NCI-H1092 treated with DMSO at 0.1 percent for 48 hours (cell line): ENCODE measurements around the gene PGA5.
"Not testable (repeated sequence)": the region's sequence is repeated elsewhere in the genome, so short reads cannot be mapped to it uniquely, and the experiment has no call there.

Source experiments
- DNase-seq: peaks from one replicate; lab custom pipeline; 2025; lab: John Stamatoyannopoulos, UW

PGA5 gene

DNA sequence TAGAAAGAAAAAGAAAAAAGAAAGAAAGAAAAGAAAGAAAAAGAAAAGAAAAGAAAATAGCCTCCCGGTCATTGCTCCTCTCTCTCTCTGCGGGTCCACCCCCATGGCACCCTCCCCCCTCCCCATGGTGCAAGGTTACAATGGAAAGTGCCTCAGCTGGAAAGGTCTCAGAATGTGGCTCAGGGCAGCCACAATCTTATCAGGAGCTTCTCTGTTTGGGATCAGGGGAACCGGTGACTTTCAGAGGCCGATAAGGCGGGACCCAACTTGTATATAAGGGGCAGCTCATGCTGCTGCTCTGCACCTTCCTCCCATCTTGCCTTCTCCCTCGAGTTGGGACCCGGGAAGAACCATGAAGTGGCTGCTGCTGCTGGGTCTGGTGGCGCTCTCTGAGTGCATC, at the start of gene PGA5:
TSS of gene PGA5 (plus strand) at position 301 of the 400 bp plus-strand sequence. CDS start at position 353, 52 bp downstream.
- not testable (repeated sequence) for DNase-seq

DNA sequence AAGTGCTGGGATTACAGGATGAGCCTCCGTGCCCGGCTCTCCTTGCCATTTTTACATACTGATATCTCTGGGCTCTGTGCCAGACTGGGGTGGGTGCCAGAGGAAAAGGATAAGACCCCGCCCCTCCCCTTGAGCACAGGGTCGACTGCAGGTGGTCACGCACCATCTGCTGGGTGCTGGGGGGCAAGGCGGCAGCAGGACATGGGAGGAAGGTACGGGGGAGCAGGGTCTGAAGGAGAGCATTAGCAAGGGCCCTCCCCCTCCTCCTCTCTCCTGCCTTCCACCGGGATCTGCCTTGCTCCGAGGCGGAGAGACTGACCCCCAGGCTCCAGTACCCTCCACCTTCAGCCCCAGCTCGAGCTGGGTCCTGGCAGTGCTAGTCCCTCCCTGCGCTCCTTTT, 47.4 kb upstream of the PGA5 start:
- peak; percentile 82 for DNase-seq

DNA sequence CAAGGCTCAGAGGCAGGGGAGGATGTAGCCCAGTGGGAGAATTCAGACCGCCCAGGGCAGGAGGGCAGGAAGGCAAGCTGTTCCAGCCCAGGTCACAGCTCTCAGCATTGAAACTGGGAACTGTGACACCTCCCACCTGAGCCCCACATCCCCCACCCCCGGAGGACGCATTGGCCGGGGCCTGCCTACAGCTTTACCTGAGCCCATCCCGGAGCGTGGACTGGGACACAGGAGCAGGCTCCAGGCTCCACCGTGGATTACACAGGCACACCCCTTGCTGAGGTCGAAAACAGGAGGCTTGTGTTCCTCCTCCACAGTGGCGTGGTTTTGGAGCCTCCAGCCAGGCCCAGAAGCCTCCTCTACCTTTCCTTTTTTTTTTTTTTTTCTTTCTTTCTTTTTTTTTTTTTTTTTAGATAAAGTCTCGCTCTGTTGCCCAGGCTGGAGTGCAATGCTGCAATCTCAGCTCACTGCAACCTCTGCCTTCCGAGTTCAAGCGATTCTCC, 46.8 kb upstream of the PGA5 start:
- no peak for DNase-seq

DNA sequence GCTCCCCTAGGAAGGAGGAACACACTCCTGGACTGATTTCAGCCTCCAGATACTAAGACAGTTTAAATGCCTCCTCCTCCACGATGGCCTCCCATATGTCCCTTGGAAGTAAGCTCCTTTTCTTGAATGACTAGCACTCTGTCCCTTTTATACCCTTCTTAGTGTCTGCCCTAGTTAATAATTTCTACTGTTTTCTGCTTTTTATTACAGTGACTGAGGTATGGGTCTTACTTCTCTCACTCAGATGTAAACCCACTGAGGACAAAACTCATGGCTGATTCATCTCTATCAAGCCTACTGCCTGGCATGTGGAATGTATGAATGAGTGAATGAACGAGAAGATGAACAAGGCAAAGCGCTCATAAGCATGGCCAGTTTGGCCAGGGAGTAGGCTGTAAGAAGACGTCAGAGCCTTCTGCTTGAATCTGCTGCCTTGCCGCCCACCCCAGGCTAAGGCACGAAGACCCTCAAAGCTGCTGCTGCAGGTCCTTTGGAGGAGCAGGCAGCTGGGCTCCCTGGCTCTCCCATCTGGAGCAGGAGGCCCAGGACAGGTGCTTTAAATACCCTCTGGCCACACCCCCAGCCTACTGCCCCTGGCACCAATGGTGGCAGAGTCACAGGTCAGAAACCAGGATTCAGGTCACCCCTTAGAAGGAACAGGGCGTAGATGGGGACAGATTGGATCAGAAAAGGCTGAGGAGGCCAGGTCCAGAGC, 45.8 kb upstream of the PGA5 start:
- no peak for DNase-seq

DNA sequence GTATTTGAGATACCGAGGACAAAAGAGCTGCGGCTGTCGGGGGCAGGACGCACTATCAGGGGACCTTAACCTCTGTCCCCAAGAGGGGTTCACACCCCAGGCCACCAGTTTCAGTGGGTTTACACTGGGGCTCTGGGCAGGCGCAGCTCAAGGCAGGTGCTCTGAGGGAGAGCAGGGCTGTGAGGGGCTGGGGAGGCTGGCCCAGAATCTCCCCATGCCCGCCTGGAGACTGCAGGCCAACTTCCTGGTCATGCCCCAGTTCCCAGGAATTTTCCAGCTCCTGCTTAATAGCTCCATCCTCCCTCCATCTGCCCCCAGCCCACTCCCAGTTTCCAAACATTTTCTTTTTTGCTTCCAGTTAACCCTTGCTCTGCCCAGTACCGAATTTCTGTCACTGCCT, 45.3 kb upstream of the PGA5 start:
- no peak for DNase-seq

DNA sequence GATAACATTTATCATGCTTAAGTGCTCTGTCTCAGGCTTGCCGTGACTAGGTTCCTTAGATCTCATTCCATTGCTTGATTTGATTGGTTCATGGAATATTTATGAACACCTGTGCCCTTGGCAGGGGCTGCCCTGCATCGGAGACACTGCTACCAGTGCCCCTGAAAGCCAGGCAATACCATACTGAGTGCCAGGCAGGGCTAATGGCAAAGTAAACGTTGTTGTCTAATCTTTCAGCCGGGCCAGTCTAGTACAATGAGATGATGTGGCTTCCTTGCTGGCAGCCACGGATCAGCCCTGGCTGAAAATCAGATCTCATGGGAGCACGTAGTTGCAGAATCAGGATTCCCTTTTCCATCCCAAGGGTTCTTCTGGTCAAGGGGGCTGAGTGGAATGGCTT, 42.6 kb upstream of the PGA5 start:
- DNase-seq: peak; percentile 19

DNA sequence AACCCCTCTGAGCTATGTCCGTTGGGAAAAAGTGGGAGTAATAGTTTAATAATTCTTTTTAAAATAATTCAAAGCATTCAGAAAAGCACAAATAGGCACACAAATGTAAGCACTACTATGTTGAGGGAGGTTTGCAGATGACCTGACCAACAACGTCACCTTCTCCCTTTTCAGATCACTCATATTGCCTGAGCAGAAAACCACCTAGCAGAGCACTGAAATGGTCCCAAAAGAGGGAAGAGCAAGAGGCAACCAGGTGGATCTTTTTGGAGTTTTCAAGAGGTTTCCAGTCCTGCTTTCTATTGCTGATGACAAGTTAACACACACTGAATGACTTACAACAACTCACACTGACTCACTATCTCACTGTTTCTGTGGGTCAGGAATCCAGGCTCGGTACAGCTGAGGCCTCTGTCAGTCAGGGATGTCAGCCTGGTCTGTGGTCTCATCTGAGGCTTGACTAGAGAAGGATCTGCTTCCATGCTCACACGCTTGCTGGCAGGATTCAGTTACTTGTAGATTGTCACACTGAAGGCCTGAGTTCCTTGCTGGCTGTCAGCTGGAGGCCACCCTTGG, 41.9 kb upstream of the PGA5 start:
- no peak for DNase-seq

DNA sequence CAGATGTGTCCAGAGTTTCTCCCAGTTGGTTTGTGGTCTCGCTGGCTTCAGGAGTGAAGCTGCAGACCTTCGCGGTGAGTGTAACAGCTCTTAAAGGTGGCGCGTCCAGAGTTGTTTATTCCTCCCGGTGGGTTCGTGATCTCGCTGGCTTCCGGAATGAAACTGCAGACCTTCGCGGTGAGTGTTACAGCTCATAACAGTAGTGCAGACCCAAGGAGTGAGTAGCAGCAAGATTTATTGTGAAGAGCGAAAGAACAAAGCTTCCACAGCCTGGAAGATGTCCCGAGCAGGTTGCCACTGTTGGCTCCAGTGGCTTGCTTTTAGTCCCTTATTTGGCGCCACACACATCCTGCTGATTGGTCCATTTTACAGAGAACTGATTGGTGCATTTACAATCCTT, 39.5 kb upstream of the PGA5 start:
- DNase-seq: no peak

DNA sequence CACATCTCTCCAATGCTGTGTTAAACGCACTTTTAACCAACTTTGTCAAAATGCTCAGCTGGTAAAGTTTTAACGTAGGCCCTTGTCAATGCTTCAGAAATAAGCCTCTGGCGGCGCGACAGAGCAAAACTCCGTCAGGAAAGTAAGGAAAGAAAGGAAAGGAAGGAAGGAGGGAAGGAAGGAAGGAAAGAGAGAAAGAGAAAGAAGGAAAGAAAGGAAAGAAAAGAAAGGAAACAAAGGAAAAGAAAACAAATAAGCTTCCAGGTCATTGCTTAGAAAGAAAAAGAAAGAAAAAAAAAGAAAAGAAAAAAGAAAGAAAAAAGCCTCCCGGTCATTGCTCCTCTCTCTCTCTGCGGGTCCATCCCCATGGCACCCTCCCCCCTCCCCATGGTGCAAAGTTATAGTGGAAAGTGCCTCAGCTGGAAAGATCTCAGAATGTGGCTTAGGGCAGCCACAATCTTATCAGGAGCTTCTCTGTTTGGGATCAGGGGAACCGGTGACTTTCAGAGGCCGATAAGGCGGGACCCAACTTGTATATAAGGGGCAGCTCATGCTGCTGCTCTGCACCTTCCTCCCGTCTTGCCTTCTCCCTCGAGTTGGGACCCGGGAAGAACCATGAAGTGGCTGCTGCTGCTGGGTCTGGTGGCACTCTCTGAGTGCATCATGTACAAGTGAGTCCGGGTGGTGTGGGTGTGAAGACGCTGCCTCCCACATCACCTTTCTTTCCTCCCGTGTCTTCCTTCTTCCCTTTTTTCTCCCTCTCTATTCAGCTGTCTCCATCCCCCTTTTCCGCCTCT, 37.8 kb upstream of the PGA5 start, which contains the start of gene PGA3:
TSS of gene PGA3 (plus strand) at position 566 of the 797 bp plus-strand sequence. CDS start at position 616, 50 bp downstream.
- DNase-seq: not testable (repeated sequence)

DNA sequence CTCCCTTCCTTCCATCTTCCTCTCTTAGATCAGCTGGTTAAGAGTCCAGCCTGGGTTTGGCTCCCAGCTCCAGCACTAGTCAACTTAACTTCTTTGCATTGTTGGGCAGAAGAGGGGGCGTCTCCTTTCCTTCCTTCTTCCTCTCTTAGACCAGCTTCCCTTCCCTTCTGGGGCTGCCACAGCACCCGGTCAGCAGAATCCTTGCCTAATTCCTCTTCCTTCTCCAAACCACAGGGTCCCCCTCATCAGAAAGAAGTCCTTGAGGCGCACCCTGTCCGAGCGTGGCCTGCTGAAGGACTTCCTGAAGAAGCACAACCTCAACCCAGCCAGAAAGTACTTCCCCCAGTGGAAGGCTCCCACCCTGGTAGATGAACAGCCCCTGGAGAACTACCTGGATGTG, 37.1 kb upstream of the PGA5 start:
- not testable (repeated sequence) for DNase-seq

DNA sequence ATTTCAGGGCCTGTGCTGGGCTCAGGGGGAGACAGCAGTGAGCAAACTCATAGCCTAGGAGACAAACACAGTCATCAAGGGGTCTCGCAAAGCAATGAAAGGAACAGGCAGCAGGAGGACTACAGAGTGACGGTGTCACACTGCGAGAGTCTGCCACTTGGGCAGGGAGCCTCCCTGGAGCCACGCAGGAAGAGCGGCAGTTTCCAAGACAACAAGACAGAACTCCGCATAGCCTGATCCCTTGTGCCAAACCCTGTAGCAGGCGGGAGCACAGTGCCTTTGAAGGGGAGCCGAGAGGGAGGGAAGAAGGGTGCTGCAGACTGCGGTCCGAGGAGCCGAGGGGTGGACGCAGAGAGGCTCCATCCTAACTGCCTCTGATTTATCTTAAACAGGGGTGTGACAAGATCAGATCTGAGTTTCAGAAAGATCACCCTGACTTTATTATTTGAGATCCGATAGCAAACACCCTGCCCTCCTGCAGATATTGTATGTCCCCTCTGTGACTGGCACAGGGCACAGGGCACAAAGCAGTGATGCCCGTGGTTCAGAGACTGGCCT, 36.4 kb upstream of the PGA5 start:
- DNase-seq: not testable (repeated sequence)

DNA sequence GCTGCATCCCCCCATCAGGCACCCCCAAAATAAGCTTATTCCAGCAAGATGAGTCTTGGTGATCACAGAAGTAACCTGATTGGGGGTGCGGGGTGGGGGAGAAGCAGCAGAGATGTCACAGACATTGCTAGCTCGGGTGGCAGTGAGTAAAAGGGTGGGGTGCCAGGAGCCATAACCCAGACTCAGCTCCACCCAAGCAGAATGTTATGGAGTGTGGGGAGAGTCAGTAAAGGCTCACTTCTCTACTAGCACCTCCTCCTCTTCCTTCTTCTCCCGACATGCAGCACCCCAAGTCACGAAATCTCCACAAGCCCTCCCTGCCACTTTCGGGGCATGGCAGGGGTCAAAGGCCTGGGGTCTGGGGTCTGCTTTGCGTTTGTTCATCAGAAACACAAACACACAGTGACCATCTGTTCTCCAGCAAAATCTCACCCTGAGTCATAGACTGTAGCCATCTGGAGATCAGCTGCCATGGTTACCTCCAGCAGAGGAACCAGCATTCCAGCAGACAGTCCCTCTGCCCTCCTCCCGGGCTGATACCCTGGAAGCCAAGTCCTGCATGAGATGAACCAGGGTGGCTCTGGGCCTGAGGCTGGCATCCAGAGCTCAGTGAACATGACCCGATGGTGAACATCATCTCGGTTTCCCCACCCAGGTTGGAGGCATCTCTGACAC, 33.2 kb upstream of the PGA5 start:
- not testable (repeated sequence) for DNase-seq

DNA sequence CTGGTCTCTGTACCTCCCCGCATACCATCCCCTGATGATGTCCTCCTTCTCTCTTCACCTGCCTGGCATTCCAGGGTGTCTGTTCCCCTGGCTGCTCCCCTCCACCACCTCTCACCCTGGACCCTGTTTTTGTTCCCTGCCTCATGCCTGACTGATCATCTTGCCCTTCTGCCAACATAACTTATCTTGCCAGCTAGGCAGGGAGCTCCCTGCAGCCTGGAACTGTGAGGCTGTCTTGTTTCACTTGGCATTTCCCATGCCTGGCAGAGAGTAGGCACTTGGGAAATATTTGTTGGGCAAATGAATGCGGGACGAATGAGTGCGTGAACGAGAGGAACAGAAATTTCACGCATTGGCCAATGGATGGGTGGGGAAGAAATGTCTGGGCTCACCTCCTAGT, 30.3 kb upstream of the PGA5 start:
- DNase-seq: not testable (repeated sequence)

DNA sequence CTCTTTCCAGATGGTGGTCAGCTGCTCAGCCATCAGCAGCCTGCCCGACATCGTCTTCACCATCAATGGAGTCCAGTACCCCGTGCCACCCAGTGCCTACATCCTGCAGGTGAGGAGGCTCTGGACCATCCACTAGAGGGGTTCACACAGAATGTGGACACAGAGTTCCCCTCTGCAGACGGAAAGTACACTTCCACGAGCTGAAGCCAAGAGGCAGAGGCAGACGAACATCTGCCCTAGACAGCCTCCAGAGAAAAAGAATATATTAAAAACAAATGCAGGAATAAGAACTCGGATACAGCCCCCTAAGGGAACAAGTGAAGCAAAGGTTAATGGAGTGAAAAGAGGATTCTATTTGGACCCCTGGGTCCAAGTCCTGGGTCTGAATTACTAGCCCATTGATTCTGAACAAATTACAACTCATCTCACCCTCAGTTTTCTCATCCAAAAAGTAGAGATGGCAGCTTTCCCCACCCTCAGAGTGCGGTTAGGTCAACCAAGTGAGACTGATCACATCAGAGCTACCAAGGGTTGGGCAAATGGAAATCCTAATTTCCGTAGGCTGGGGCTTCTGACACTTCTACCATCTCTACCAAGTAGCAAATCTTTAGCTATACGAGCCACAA, 29.5 kb upstream of the PGA5 start:
- DNase-seq: not testable (repeated sequence)

DNA sequence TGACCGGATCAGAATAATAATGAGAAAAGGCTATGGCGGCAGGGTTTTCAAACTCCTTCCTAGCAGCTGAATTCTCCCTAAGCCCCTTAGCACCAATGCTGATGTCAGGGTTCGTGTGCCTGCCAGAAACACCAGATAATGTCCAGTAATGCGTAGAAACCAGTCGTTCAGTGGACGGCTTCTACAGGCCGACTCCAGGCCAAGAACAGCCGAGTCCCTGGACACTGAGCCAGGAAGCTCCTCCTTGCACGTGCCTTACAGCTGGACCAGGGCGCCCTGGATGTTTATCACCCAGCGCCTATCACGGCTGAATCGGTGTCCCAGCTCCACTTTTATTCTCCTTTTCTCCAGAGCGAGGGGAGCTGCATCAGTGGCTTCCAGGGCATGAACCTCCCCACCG, 28.8 kb upstream of the PGA5 start:
- DNase-seq: not testable (repeated sequence)

DNA sequence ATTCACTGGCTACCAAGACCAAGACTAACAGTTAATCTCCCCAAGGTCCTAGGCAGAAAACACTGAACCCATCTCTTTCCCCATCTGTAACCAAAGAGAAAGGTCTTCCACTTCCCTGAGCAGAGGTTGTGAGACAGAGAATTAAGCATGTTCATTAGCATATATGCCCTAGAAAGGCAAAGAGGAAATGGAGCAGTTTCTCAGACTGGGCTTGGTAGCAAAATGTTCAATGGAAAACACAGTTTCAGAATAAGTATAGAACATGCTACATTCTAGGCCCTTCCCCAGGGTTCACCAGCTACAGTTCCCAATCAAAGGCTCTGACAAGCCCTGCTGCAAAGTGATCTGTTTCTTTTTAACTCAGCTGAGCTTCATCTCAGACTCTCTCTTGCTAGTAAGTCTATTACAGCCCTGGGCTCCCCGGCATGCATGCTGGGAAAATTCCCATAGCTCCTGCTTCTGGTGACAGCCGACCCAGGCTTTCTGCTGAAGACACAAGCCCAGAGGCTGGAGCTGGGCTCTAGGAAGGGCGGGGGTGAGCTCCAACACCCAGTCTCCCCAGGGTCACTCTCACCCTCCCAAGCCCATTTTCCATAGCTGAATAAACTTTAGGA, 27.2 kb upstream of the PGA5 start:
- DNase-seq: not testable (repeated sequence)

DNA sequence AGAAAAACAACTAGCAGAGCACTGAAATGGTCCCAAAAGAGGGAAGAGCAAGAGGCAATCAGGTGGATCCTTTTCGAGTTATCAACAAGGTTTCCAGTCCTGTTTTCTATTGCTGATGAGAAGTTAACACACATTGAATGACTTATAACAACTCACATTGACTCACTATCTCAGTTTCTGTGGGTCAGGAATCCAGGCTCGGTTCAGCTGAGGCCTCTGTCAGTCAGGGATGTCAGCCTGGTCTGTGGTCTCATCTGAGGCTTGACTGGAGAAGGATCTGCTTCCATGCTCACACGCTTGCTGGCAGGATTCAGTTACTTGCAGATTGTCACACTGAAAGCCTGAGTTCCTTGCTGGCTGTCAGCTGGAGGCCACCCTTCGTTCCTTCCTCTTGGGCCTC, 22.7 kb upstream of the PGA5 start:
- not testable (repeated sequence) for DNase-seq

DNA sequence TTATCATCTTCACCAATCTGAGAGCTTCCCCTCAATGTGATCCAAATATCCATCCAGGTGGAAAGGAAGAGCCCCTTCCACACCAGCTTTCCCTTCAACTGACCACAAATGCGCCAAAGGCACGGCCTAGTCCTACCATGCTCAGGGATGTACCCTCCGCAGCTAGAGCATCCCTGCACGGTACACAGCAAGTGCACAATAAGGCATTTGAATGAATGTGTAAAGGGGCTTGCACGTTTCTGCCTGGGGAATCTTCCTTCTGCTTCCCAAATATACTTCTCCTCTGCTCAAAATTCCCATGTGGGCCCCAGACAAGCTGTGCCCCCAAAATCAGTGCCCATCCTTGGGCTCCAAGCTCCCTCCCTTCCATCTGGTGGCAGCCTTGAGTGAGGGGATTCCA, 22.0 kb upstream of the PGA5 start:
- not testable (repeated sequence) for DNase-seq

DNA sequence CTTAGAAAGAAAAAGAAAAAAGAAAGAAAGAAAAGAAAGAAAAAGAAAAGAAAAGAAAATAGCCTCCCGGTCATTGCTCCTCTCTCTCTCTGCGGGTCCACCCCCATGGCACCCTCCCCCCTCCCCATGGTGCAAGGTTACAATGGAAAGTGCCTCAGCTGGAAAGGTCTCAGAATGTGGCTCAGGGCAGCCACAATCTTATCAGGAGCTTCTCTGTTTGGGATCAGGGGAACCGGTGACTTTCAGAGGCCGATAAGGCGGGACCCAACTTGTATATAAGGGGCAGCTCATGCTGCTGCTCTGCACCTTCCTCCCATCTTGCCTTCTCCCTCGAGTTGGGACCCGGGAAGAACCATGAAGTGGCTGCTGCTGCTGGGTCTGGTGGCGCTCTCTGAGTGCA, 18.9 kb upstream of the PGA5 start, which contains the start of gene PGA4:
TSS of gene PGA4 (plus strand) at position 301 of the 400 bp plus-strand sequence. CDS start at position 355, 54 bp downstream.
- DNase-seq: not testable (repeated sequence)

DNA sequence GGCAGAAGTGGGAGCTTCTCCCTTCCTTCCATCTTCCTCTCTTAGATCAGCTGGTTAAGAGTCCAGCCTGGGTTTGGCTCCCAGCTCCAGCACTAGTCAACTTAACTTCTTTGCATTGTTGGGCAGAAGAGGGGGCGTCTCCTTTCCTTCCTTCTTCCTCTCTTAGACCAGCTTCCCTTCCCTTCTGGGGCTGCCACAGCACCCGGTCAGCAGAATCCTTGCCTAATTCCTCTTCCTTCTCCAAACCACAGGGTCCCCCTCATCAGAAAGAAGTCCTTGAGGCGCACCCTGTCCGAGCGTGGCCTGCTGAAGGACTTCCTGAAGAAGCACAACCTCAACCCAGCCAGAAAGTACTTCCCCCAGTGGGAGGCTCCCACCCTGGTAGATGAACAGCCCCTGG, 18.3 kb upstream of the PGA5 start:
- DNase-seq: not testable (repeated sequence)
